Measurements from ENCODE around the gene DVL2.

Gene DVL2

DNA sequence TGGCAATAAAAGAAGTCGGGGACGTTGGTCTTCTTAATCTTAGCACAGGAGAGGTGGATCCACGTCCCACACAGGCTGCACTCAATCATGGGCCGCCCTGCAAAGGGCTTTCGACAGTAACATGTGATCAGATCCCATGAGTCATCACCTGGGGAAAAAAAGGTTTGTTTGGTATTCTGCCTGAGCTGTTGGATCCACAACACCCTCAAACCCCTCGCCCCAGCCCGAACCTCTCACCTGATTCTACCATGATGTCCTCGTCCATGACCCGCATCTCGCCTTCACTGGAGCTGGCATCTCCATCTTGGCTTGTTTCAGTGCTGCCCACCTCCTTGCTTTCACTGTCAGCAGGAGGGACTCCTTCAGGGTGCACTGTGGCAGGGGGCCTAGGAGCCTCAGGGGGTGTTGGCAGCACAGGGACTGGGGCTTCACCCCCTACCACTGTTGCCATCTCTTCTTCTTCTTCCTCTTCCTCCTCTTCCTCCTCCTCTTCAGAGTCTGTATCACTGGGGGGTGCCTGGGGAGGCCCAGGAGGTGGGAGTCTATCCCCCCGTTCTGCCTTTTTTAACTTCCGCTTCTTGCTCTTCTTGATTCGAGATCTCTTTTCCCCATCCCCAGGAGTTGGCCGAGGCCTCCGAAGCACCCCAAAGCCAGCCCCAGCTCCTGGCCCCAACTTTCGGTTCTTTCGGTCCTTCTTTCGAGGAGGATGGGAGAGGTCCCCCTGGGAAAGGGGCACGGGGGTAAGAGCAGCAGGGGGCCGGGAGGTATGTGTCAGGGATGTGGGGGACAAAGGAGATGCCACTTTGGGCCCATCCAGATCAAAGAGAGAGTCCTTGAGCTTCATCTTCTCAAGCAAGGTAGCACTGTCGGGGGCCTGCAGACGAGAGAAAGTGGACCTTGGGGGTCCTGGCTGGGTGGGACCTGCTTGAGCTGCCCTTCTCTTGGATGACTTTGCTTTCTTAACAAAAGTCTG, 1.7 kb upstream of the DVL2 start:
- TF ChIP-seq EZH2phosphoT487 (conservative IDR thresholded peaks at IDR 0.05; ENCODE audit: low read length), result no peak
- TF ChIP-seq, protein P1, sequence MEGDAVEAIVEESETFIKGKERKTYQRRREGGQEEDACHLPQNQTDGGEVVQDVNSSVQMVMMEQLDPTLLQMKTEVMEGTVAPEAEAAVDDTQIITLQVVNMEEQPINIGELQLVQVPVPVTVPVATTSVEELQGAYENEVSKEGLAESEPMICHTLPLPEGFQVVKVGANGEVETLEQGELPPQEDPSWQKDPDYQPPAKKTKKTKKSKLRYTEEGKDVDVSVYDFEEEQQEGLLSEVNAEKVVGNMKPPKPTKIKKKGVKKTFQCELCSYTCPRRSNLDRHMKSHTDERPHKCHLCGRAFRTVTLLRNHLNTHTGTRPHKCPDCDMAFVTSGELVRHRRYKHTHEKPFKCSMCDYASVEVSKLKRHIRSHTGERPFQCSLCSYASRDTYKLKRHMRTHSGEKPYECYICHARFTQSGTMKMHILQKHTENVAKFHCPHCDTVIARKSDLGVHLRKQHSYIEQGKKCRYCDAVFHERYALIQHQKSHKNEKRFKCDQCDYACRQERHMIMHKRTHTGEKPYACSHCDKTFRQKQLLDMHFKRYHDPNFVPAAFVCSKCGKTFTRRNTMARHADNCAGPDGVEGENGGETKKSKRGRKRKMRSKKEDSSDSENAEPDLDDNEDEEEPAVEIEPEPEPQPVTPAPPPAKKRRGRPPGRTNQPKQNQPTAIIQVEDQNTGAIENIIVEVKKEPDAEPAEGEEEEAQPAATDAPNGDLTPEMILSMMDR (IDR thresholded peaks at IDR 0.05; ENCODE audit: insufficient read depth, low read length, poor library complexity, severe bottlenecking), result no peak
- Histone ChIP-seq H3F3A (ENCODE audit: insufficient read depth) (peaks cover 38% of the 10 kb centered on the region), H3K9ac (ENCODE audit: low read length) (no peak overlapping the region), H3K9me2 (replicated peaks; ENCODE audit: insufficient read depth, low read length) (no peaks in the 10 kb centered on the region), H3K27me3 (ENCODE audit: low read length) (no peaks in the 10 kb centered on the region), H3K36me3 (ENCODE audit: low read length) (0 out of 2 replicates have a peak, but pooled peaks cover 3% of the 10 kb centered on the region), H2AFZ (ENCODE audit: low read depth, low read length, severe bottlenecking) (no peak overlapping the region), H3K79me2 (ENCODE audit: insufficient read depth, low read length) (peaks cover 49% of the 10 kb centered on the region), H4K20me1 (ENCODE audit: low read depth, low read length) (peaks cover 6% of the 10 kb centered on the region; the same call in 1 of the 2 replicates), H3K9me3 (ENCODE audit: insufficient read depth, low read length) (no peaks in the 10 kb centered on the region), H3K27ac (ENCODE audit: low read depth, low read length) (no peak overlapping the region), H3K4me2 (ENCODE audit: low read depth, low read length, poor library complexity, severe bottlenecking) (peak overlapping the region; percentile 71), H3K4me3 (ENCODE audit: insufficient read depth, low read length, poor library complexity, severe bottlenecking) (no peak overlapping the region)

DNA sequence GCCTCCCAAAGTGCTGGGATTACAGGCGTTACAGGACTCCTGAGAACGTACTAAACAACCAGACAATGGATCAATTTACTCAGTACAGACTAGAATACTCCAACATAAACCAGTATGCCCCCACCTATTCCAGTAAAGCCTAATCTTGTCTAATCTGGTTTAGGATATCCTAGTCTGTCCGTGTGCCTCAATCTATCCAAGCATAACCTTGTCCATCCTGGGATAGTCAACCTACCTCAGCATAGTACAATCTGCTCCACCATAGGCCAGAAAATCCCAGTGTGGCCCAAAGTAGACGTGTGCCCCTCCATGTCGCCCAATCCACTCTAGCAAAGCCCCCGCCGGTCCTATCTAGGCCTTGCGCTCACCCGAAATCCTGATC, 625 bp downstream of the DVL2 start:
- no peak for TF ChIP-seq EZH2phosphoT487 (conservative IDR thresholded peaks at IDR 0.05; ENCODE audit: low read length)
- TF ChIP-seq, protein P1 (IDR thresholded peaks at IDR 0.05; ENCODE audit: insufficient read depth, low read length, poor library complexity, severe bottlenecking), result no peak
- Histone ChIP-seq H3K36me3 (ENCODE audit: low read length) (0 out of 2 replicates have a peak, but pooled peaks cover 3% of the 10 kb centered on the region), H3K4me2 (ENCODE audit: low read depth, low read length, poor library complexity, severe bottlenecking) (peak overlapping the region; percentile 71), H3K9me3 (ENCODE audit: insufficient read depth, low read length) (no peaks in the 10 kb centered on the region), H4K20me1 (ENCODE audit: low read depth, low read length) (peaks cover 6% of the 10 kb centered on the region; the same call in 1 of the 2 replicates), H3K79me2 (ENCODE audit: insufficient read depth, low read length) (peaks cover 52% of the 10 kb centered on the region), H3K27me3 (ENCODE audit: low read length) (no peaks in the 10 kb centered on the region), H3K9me2 (replicated peaks; ENCODE audit: insufficient read depth, low read length) (no peaks in the 10 kb centered on the region), H2AFZ (ENCODE audit: low read depth, low read length, severe bottlenecking) (peak overlapping the region; percentile 2), H3K9ac (ENCODE audit: low read length) (peak overlapping the region; percentile 82), H3K4me3 (ENCODE audit: insufficient read depth, low read length, poor library complexity, severe bottlenecking) (peak overlapping the region; percentile 83), H3F3A (ENCODE audit: insufficient read depth) (peaks cover 26% of the 10 kb centered on the region), H3K27ac (ENCODE audit: low read depth, low read length) (peak overlapping the region; percentile 87)

DNA sequence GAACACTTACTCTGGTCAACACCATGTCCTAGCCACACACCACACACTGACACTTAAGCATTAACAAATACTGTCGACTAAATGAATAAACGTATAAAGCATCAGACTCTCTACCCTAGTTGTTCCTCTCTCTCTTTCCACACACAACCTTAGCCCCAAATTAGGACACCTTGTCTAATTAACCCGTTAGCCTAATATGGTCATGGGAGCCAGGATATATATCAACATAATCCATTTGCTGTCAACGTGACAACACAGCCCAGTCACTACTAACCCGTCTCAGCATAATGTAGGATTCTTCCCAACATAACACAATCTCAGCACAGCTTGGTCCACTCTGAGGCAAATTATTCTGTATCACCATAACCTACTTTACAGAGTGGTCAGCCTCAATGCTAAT, 2.2 kb downstream of the DVL2 start:
- no peak overlapping the region for H3K27ac ChIP-seq (ENCODE audit: low read depth, low read length)
- H3K79me2 ChIP-seq (ENCODE audit: insufficient read depth, low read length), result peaks cover 46% of the 10 kb centered on the region
- TF ChIP-seq EZH2phosphoT487 (conservative IDR thresholded peaks at IDR 0.05; ENCODE audit: low read length), result no peak
- TF ChIP-seq, protein P1 (IDR thresholded peaks at IDR 0.05; ENCODE audit: insufficient read depth, low read length, poor library complexity, severe bottlenecking), result no peak
- no peaks in the 10 kb centered on the region for H3K9me3 ChIP-seq (ENCODE audit: insufficient read depth, low read length)
- no peaks in the 10 kb centered on the region for H3K27me3 ChIP-seq (ENCODE audit: low read length)
- peak overlapping the region; percentile 71 for H3K4me2 ChIP-seq (ENCODE audit: low read depth, low read length, poor library complexity, severe bottlenecking)
- H2AFZ ChIP-seq (ENCODE audit: low read depth, low read length, severe bottlenecking), result no peak overlapping the region
- peaks cover 21% of the 10 kb centered on the region for H3F3A ChIP-seq (ENCODE audit: insufficient read depth)
- H3K4me3 ChIP-seq (ENCODE audit: insufficient read depth, low read length, poor library complexity, severe bottlenecking), result peak overlapping the region; percentile 39
- H3K36me3 ChIP-seq (ENCODE audit: low read length), result 0 out of 2 replicates have a peak, but pooled peaks cover 3% of the 10 kb centered on the region
- no peaks in the 10 kb centered on the region for H3K9me2 ChIP-seq (replicated peaks; ENCODE audit: insufficient read depth, low read length)
- peak overlapping the region; percentile 82; the same call in 1 of the 2 replicates for H3K9ac ChIP-seq (ENCODE audit: low read length)
- peaks cover 2% of the 10 kb centered on the region; the same call in 1 of the 2 replicates for H4K20me1 ChIP-seq (ENCODE audit: low read depth, low read length)
